ENCODE results near the gene POLR1B.
"Not testable (repeated sequence)": the region's sequence is repeated elsewhere in the genome, so short reads cannot be mapped to it uniquely, and the experiment has no call there.

POLR1B gene

GRCh38 chr2:112601754-112602153 is 59.5 kb downstream of the POLR1B start:
- DNase-seq (ENCODE audit: low spot score): no peak

GRCh38 chr2:112602917-112603316 is 60.7 kb downstream of the POLR1B start:
- no peak for DNase-seq (ENCODE audit: low spot score)

- no peak for DNase-seq (ENCODE audit: low spot score)
Measured at GRCh38 chr2:112603731-112604130, 61.5 kb downstream of the POLR1B start.

GRCh38 chr2:112604952-112605351 is 62.7 kb downstream of the POLR1B start:
- DNase-seq (ENCODE audit: low spot score): no peak

- DNase-seq (ENCODE audit: low spot score): no peak
Measured at GRCh38 chr2:112605926-112606325, 63.7 kb downstream of the POLR1B start.

GRCh38 chr2:112606547-112606946 is 64.3 kb downstream of the POLR1B start:
- DNase-seq (ENCODE audit: low spot score): no peak

GRCh38 chr2:112607680-112608438 is 65.6 kb downstream of the POLR1B start:
- no peak for DNase-seq (ENCODE audit: low spot score)

DNA sequence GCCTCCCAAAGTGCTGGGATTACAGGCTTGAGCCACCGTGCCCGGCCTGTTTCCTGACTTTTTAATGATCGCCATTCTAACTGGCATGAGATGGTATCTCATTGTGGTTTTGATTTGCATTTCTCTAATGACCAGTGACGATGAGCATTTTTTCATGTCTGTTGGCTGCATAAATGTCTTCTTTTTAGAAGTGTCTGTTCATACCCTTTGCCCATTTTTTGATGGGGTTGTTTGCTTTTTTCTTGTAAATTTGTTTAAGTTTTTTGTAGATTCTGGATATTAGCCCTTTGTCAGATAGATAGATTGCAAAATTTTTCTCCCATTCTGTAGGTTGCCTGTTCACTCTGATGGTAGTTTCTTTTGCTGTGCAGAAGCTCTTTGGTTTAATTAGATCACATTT is 67.1 kb downstream of the POLR1B start:
- not testable (repeated sequence) for DNase-seq (ENCODE audit: low spot score)

DNA sequence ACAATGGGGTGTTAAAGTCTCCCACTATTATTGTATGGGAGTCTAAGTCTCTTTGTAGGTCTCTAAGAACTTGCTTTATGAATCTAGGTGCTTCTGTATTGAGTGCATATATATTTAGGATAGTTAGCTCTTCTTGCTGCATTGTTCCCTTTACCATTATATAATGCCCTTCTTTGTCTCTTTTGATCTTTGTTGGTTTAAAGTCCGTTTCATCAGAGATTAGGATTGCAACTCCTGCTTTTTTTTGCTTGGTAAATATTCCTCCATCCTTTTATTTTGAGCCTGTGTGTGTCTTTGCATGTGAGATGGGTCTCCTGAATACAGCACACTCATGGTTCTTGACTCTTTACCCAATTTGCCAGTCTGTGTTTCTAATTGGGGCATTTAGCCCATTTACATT is 70.0 kb downstream of the POLR1B start:
- DNase-seq (ENCODE audit: low spot score): not testable (repeated sequence)

GRCh38 chr2:112614201-112614840 is 72.1 kb downstream of the POLR1B start:
- no peak for DNase-seq (ENCODE audit: low spot score)

DNA sequence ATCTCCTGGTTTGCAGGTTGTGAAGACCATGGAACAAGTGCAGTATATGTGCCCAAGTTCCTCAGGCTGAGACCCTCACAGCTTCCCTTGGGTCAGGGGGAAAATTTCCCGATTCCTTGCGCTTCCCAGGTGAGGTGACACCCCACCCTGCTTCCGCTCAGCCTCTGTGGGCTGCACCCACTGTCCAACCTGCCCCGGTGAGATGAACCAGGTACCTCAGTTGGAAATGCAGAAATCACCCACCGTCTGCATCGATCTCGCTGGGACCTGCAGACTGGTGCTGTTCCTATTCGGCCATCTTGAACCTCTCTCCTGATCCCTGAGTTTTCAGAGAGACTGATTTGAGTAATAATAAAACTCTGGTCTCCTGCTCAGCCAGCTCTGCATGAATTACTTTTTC is 72.8 kb downstream of the POLR1B start:
- no peak for DNase-seq (ENCODE audit: low spot score)

- not testable (repeated sequence) for DNase-seq (ENCODE audit: low spot score)
Measured at GRCh38 chr2:112615798-112616197, 73.5 kb downstream of the POLR1B start.

DNA sequence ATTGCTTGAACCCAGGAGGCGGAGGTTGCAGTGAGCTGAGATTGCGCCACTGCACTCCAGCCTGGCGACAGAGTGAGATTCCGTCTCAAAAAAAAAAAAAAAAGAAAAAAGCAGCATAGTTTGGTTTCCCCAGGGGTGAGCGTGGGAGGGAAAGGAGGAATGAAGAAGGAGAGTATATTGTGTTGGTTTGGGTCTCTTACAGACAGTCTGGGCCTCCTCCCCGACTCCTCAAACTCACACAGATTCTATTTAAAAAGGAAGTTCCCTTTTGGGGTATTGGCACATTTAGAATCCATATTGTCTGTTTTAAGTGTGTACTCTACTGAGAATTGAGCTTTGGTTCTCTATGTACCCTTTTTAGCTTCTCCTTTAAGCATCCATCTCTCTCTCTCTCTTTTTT is 76.1 kb downstream of the POLR1B start:
- DNase-seq (ENCODE audit: low spot score): no peak

DNA sequence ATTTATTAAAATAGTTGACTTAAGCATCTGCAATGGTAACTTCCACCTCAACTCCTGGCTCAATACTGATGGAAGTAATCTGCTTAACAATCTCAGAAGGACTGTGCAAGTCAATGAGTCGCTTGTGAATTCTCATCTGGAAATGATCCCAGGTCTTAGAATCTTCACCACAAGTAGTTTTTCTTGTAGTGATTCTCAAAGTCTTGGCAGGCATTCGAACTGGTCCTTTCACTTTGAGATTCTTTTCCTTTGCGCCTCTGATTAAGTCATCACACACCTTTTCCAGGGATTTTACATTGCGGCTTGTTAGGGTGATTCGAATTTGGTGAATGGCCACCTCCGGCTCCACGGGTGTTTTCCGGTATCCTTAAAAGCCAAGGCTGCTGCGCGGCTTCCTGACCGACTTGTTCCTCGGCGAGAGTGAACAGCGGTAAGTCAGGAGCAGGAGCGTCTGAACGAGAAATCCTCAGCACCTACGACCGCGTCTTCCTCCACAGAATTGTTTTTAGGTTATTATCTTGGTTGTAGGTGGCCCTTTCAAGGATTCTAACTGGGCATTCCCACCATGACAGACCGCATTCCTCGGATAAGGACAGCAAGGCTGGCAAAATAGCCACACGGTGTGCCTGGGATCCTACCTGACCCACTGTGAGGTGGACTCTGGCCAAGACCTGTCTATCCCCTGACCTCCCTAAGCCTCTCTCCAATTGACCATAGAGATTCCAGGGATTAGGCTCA is 79.7 kb downstream of the POLR1B start:
- DNase-seq (ENCODE audit: low spot score): no peak

GRCh38 chr2:112622528-112622849 is 80.2 kb downstream of the POLR1B start:
- no peak for DNase-seq (ENCODE audit: low spot score)

DNA sequence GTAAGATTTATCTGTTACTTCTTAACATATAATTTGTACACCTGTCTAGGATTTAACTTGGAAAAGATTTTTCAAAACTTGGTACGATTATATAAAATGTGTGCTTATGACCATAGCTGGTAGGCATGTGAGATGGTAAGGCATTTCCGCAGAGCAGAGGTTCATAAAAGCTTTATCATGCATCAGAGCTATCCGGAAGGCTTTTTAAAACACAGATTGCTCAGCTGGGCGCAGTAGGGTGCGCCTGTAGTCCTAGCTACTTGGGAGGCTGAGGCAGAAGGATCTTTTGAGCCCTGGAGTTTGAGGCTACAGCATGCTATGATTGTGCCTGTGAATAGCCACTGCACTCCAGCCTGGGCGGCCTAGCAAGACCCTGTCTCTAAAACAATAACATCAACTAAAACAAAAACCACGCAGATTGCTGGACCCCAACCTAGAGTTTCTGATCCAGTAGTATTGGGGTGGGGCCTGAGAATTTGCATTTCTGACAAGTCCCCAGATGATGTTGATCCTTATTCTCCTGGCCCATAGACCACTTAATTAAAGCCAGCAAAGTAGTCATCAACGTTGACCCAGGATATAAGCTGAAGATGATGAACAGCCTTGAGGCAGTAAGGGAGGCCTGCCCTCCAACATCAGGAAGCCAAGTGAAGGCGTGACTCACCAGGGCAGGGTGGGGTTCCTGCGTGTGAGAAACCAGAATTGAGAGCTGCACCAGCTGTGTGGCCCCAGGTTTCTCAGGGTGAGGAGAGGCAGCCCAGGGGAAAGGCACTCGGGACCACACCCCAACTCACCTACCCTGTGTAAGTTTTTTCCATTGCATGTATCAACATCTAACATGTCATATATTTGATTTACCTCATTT is 81.9 kb downstream of the POLR1B start:
- no peak for DNase-seq (ENCODE audit: low spot score)

- no peak for DNase-seq (ENCODE audit: low spot score)
Measured at GRCh38 chr2:112625474-112626114, 83.3 kb downstream of the POLR1B start.

GRCh38 chr2:112626604-112627059 is 84.4 kb downstream of the POLR1B start:
- DNase-seq (ENCODE audit: low spot score): peak; percentile 71
